Gastrocnemius medialis (tissue), 4 donors: ENCODE data around the gene STAP2. TPM values are rescaled to one million over a fixed set of nuclear protein-coding genes. Genes with fewer than 3 reads are reported as not detected.
"Not testable (repeated sequence)": the region's sequence is repeated elsewhere in the genome, so short reads cannot be mapped to it uniquely, and the experiment has no call there.

ENCODE experiments used
- ATAC-seq, 2 donors: fragments of 150-250 bp; one replicate each; pipeline ENCODE4 v1.9.1; 2016
- DNase-seq, 2 donors: peaks; one replicate each; pipeline ENCODE4 v3.0.0-alpha.2; 2019
- H3K27ac ChIP-seq, 4 donors: fragments of 200-600 bp; sonication (generic); 1 replicate in 1 of 4; 2 replicates in 3 of 4; pipeline ENCODE4 v1.5.1; 2016 to 2018; ENCODE audit warnings: mild to moderate bottlenecking in 2 of 4, moderate library complexity in 1 of 4
- H3K27me3 ChIP-seq, 3 donors: fragments of 200-600 bp; sonication (generic) in 2 of 3; 1 replicate in 1 of 3; 2 replicates in 2 of 3; pipeline versions ENCODE4 v1.5.1 to v1.6.0; 2016 to 2019; ENCODE audit warnings: mild to moderate bottlenecking in 1 of 3, moderate library complexity in 1 of 3
- H3K36me3 ChIP-seq, 2 donors: fragments of 200-600 bp; sonication (generic) in 1 of 2; one replicate each; pipeline ENCODE4 v1.5.1; 2017 to 2018
- H3K4me1 ChIP-seq, 2 donors: fragments of 200-600 bp; sonication (generic) in 1 of 2; one replicate each; pipeline ENCODE4 v1.5.1; 2016 to 2017; ENCODE audit warnings: mild to moderate bottlenecking in 2 of 2
- H3K4me3 ChIP-seq, 4 donors: fragments of 200-600 bp; sonication (generic) in 3 of 4; 1 replicate in 1 of 4; 2 replicates in 3 of 4; pipeline ENCODE4 v1.5.1; 2016 to 2019; ENCODE audit warnings: mild to moderate bottlenecking in 2 of 4
- H3K9me3 ChIP-seq, 3 donors: fragments of 200-600 bp; sonication (generic) in 2 of 3; 1 replicate in 1 of 3; 2 replicates in 2 of 3; pipeline ENCODE4 v1.5.1; 2016 to 2019
- CTCF ChIP-seq, 5 experiments: fragments of 450-650 bp in 3 of 5; fragments of 200-600 bp in 2 of 5; sonication (generic) in 2 of 5; IDR thresholded peaks in 4 of 5; conservative IDR thresholded peaks in 1 of 5; 1 replicate in 4 of 5; 2 replicates in 1 of 5; pipeline ENCODE4 v1.5.1; 2016 to 2019; ENCODE audit warnings: antibody characterized with exemption in 5 of 5, mild to moderate bottlenecking in 3 of 5, moderate library complexity in 3 of 5
- POLR2A ChIP-seq, 2 donors: fragments of 450-650 bp; IDR thresholded peaks; one replicate each; pipeline ENCODE4 v1.6.1; 2017; ENCODE audit warnings: antibody characterized with exemption in 2 of 2, mild to moderate bottlenecking in 2 of 2, moderate library complexity in 2 of 2
- in situ Hi-C, 4 donors: fragments of 200-750 bp; cut with MboI; loops; one replicate each; pipeline versions ENCODE4 v1.15.0 to v1.8.0; 2017; ENCODE audit warnings: low sequenced_read_pairs in 4 of 4
- intact Hi-C: fragments of 100-400 bp; cut with DNase I; formaldehyde crosslinking; loops from one replicate; pipeline ENCODE4 v1.15.1; 2023; ENCODE audit warnings: low total_unique reads
- total RNA-seq, 4 donors: library from RNA; depleted of rRNA; stranded (reverse); fragments of >200 nt; gene quantifications; one replicate each; pipeline versions ENCODE4 v1.1.0 to v1.2.3, GENCODE V29; 2016

Gene STAP2
- total RNA-seq, 4 donors from 2014 or later: 0.94 to 2.1 (median 1.3) TPM; not detected in 1

GRCh38 chr19:4352701-4353121, 14.1 kb upstream of the STAP2 start:
- no peak for DNase-seq
- peak; percentile 25 to 77 for ATAC-seq
- Histone ChIP-seq H3K27me3 (no peaks in the 10 kb centered on the region), H3K9me3 (no peaks in the 10 kb centered on the region), H3K4me1 (no peaks in the 10 kb centered on the region), H3K27ac (no peak overlapping the region), H3K4me3 (no peak overlapping the region), H3K36me3 (no peaks in the 10 kb centered on the region)
- intact Hi-C loops (loop anchor here (1.0 kb wide), 1 partner anchor 85 kb away; no protein-coding TSS in a partner anchor), in situ Hi-C loops (loop anchor here in 1 of 4 donors (10.0 kb wide), 1 partner anchor 88 kb away; no protein-coding TSS in a partner anchor)
- no peak for TF ChIP-seq POLR2A (IDR thresholded peaks at IDR 0.05)
- peak; percentile 56 to 86 (median 67) for TF ChIP-seq CTCF (IDR thresholded peaks at IDR 0.05 in 4 of 5, conservative IDR thresholded peaks at IDR 0.05 in 1 of 5)

GRCh38 chr19:4350726-4351125, 12.1 kb upstream of the STAP2 start:
- no peaks in the 10 kb centered on the region for H3K36me3 ChIP-seq
- TF ChIP-seq CTCF (IDR thresholded peaks at IDR 0.05 in 4 of 5, conservative IDR thresholded peaks at IDR 0.05 in 1 of 5) (no peak), POLR2A (IDR thresholded peaks at IDR 0.05) (no peak)
- intact Hi-C loops: no loop called here
- ATAC-seq: no peak
- in situ Hi-C loops: loop anchor here in 1 of 4 donors (10.0 kb wide), 1 partner anchor 86 kb away; no protein-coding TSS in a partner anchor
- no peaks in the 10 kb centered on the region for H3K9me3 ChIP-seq
- H3K4me3 ChIP-seq: no peak overlapping the region
- no peak overlapping the region for H3K27ac ChIP-seq
- H3K27me3 ChIP-seq: no peaks in the 10 kb centered on the region
- no peaks in the 10 kb centered on the region for H3K4me1 ChIP-seq
- no peak for DNase-seq

- intact Hi-C loops (no loop called here), in situ Hi-C loops (loop anchor here in 1 of 4 donors (10.0 kb wide), 1 partner anchor 85 kb away; no protein-coding TSS in a partner anchor)
- Histone ChIP-seq H3K27ac (no peak overlapping the region), H3K27me3 (no peaks in the 10 kb centered on the region), H3K9me3 (no peaks in the 10 kb centered on the region), H3K4me1 (peaks cover 0 to 4% of the 10 kb centered on the region in 2 donors), H3K4me3 (no peak overlapping the region), H3K36me3 (no peaks in the 10 kb centered on the region)
- TF ChIP-seq CTCF (IDR thresholded peaks at IDR 0.05 in 4 of 5, conservative IDR thresholded peaks at IDR 0.05 in 1 of 5): no peak
- TF ChIP-seq POLR2A (IDR thresholded peaks at IDR 0.05): no peak
- DNase-seq (no peak), ATAC-seq (no peak)
These were observed 11.5 kb upstream of the STAP2 start for GRCh38 chr19:4350111-4350510.

GRCh38 chr19:4349225-4349624, 10.6 kb upstream of the STAP2 start:
- not testable (repeated sequence) for H3K36me3 ChIP-seq

GRCh38 chr19:4347521-4347920, 8.9 kb upstream of the STAP2 start:
- Histone ChIP-seq H3K4me3 (no peak overlapping the region), H3K4me1 (peaks cover 7 to 11% of the 10 kb centered on the region in 2 donors), H3K27me3 (no peaks in the 10 kb centered on the region), H3K36me3 (no peaks in the 10 kb centered on the region), H3K9me3 (no peaks in the 10 kb centered on the region), H3K27ac (no peak overlapping the region)
- DNase-seq (no peak), ATAC-seq (no peak)
- TF ChIP-seq POLR2A (IDR thresholded peaks at IDR 0.05): no peak
- no peak for TF ChIP-seq CTCF (IDR thresholded peaks at IDR 0.05 in 4 of 5, conservative IDR thresholded peaks at IDR 0.05 in 1 of 5)
- in situ Hi-C loops: no loop called here
- intact Hi-C loops: loop anchor here (10.0 kb wide), 2 partner anchors 107 to 363 kb away; partner anchors contain the start of genes EEF2 and UBXN6

More at GRCh38 chr19:4349225-4349624, 10.6 kb upstream of the STAP2 start:
- intact Hi-C loops: loop anchor here (10.0 kb wide), 2 partner anchors 106 to 364 kb away; partner anchors contain the start of genes EEF2 and UBXN6
- H3K27ac ChIP-seq, H3K4me3 ChIP-seq, DNase-seq, ATAC-seq, H3K27me3 ChIP-seq, H3K4me1 ChIP-seq, in situ Hi-C loops, H3K9me3 ChIP-seq: not testable (repeated sequence)
